RWPE1 (cell line): ENCODE measurements around the gene GNB4.

Experiments used
- CTCF ChIA-PET: fragments of 350-600 bp; sonication (Branson Sonifier 250); formaldehyde crosslinking; extraction: SDS; loops from one replicate; lab custom pipeline; 2021; lab: Yijun Ruan, JAX
- POLR2A ChIA-PET: fragments of 400-600 bp; formaldehyde crosslinking; extraction: SDS; loops from one replicate; lab custom pipeline; 2020; ENCODE audit warnings: antibody characterized with exemption; ENCODE audit not compliant: low non-redundant PET; lab: Yijun Ruan, JAX
- DNase-seq: peaks from one replicate; pipeline ENCODE4 v3.0.0; 2012; ENCODE audit warnings: low spot score
- H3K27ac ChIP-seq: fragments of 450-650 bp; 2 replicates; pipeline ENCODE4 v1.5.1; 2017
- CTCF ChIP-seq: fragments of 450-650 bp; conservative IDR thresholded peaks from 2 replicates; pipeline ENCODE4 v1.5.1; 2017; ENCODE audit warnings: low read depth, mild to moderate bottlenecking

Gene GNB4

GRCh38 chr3:179451265-179452175 is at the start of gene GNB4:
Gene GNB4, minus strand, starts transcription at chr3:179451470. Its CDS starts 25,270 bp downstream, at chr3:179426200.
- peak within 1 kb of the TSS; percentile 88 for H3K27ac ChIP-seq
- POLR2A ChIA-PET = no interaction called here
- CTCF ChIA-PET = no interaction called here
- TF ChIP-seq CTCF = no peak
- peak; percentile 77 for DNase-seq

GRCh38 chr3:179495483-179495882 is 44.2 kb upstream of the GNB4 start:
- CTCF ChIA-PET = interaction anchor here (0.6 kb wide), 2 partner anchors 21 to 301 kb away, joined by 3 read pairs; no protein-coding TSS in a partner anchor
- no peak for DNase-seq
- POLR2A ChIA-PET = no interaction called here
- no peak for TF ChIP-seq CTCF
- H3K27ac ChIP-seq = no peak overlapping the region

- CTCF ChIA-PET = no interaction called here
- DNase-seq = no peak
- no peak for TF ChIP-seq CTCF
- POLR2A ChIA-PET = interaction anchor here (0.6 kb wide), 1 partner anchor 40 kb away, joined by 6 read pairs; no protein-coding TSS in a partner anchor
- H3K27ac ChIP-seq = no peak overlapping the region
Measured at GRCh38 chr3:179493260-179493659, 42.0 kb upstream of the GNB4 start.

- no peak overlapping the region for H3K27ac ChIP-seq
- no peak for DNase-seq
- no peak for TF ChIP-seq CTCF
- ChIA-PET CTCF (interaction anchor here (0.6 kb wide), 1 partner anchor 51 kb away, joined by 3 read pairs; no protein-coding TSS in a partner anchor), POLR2A (no interaction called here)
Measured at GRCh38 chr3:179488213-179488612, 36.9 kb upstream of the GNB4 start.

- CTCF ChIA-PET = no interaction called here
- TF ChIP-seq CTCF = no peak
- POLR2A ChIA-PET = no interaction called here
- DNase-seq = no peak
- no peak overlapping the region for H3K27ac ChIP-seq
Measured at GRCh38 chr3:179486806-179487205, 35.5 kb upstream of the GNB4 start.

- no peak for TF ChIP-seq CTCF
- ChIA-PET POLR2A (no interaction called here), CTCF (interaction anchor here (0.5 kb wide), 1 partner anchor 33 kb away, joined by 3 read pairs; no protein-coding TSS in a partner anchor)
- H3K27ac ChIP-seq = no peak overlapping the region
- DNase-seq = no peak
Measured at GRCh38 chr3:179482857-179483256, 31.6 kb upstream of the GNB4 start.
